Choroid plexus epithelial cell (primary cell): ENCODE results near the gene CHRND.

Experiments
- DNase-seq: peaks from one replicate; pipeline ENCODE4 v3.0.0-alpha.2; 2010; ENCODE audit warnings: low read depth
- H3K4me3 ChIP-seq: 2 replicates; pipeline ENCODE4 v1.5.1; 2011; ENCODE audit warnings: low read depth, mild to moderate bottlenecking, control low read depth, low read length, moderate library complexity
- TF ChIP-seq, protein P1 (sequence below): conservative IDR thresholded peaks from 2 replicates; pipeline ENCODE4 v1.5.1; 2011; ENCODE audit warnings: low read depth, mild to moderate bottlenecking, control low read depth, inconsistent platforms, low read length, moderate library complexity

Gene CHRND

GRCh38 chr2:232525791-232526371 is at the start of gene CHRND:
Gene CHRND, plus strand, starts transcription at chr2:232526160. Its CDS starts 56 bp downstream, at chr2:232526216.
- no peak for DNase-seq
- no peak within 1 kb of the TSS for H3K4me3 ChIP-seq
- TF ChIP-seq, protein P1, sequence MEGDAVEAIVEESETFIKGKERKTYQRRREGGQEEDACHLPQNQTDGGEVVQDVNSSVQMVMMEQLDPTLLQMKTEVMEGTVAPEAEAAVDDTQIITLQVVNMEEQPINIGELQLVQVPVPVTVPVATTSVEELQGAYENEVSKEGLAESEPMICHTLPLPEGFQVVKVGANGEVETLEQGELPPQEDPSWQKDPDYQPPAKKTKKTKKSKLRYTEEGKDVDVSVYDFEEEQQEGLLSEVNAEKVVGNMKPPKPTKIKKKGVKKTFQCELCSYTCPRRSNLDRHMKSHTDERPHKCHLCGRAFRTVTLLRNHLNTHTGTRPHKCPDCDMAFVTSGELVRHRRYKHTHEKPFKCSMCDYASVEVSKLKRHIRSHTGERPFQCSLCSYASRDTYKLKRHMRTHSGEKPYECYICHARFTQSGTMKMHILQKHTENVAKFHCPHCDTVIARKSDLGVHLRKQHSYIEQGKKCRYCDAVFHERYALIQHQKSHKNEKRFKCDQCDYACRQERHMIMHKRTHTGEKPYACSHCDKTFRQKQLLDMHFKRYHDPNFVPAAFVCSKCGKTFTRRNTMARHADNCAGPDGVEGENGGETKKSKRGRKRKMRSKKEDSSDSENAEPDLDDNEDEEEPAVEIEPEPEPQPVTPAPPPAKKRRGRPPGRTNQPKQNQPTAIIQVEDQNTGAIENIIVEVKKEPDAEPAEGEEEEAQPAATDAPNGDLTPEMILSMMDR = no peak

DNA sequence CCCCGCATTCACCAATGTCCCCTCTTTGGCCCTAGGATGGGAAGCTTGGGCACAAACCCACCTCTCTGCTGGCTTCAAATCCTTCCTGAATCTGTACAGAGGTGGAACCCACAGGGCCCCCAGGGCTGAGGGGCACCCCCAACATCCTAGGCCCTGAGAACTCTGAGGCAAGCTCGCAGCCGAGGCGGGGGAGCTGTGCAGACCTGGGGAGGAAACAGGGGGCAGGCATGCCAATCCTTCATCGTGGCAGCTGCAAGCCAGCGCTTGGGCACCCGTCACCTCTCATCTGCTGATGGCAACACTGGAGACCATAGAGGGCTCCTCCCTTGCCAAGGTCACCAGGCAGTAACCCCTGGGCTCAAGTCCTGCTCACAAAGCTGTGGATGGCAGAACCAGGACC is 49.2 kb upstream of the CHRND start:
- TF ChIP-seq, protein P1 = no peak
- DNase-seq = no peak
- H3K4me3 ChIP-seq = no peak overlapping the region

DNA sequence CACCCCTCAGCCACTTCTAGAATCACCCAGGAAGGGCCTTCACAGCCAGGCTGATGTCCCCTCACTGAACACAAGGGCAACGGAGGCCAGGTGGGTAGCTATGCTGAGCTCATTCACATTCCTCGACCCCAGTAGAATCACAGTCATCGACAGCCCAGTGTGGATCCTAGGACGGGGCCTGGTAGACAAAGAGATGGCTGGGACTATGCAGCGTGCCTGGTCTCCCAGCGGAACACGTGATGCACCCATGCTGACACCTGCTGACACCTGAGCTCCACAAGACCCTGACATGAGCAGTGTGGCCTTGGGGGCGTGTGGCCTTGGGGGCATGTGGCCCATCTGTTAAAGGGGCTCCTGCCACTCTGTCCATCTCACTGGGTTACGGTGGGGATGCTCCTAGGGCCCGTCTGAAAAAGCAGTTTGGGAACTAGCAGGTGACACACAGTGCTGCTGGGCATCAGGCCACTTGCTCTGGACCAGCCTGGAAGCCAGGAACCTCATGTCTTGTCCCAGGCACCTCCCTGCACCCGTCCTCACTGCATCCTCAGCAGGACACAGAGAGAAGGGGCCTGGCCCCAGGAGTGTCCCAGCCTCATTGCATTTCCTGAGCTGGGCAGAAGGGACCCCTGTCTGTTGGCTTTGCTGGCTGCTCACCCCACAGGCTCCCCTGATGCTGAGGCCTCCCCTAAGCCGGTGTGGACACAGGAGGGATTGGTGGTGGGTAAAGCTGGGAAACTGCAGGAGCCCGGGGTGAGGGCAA is 48.0 kb upstream of the CHRND start:
- H3K4me3 ChIP-seq = no peak overlapping the region
- TF ChIP-seq, protein P1 = no peak
- DNase-seq = no peak

GRCh38 chr2:232478571-232479340 is 47.2 kb upstream of the CHRND start:
- DNase-seq = no peak
- TF ChIP-seq, protein P1 = no peak
- no peak overlapping the region for H3K4me3 ChIP-seq

DNA sequence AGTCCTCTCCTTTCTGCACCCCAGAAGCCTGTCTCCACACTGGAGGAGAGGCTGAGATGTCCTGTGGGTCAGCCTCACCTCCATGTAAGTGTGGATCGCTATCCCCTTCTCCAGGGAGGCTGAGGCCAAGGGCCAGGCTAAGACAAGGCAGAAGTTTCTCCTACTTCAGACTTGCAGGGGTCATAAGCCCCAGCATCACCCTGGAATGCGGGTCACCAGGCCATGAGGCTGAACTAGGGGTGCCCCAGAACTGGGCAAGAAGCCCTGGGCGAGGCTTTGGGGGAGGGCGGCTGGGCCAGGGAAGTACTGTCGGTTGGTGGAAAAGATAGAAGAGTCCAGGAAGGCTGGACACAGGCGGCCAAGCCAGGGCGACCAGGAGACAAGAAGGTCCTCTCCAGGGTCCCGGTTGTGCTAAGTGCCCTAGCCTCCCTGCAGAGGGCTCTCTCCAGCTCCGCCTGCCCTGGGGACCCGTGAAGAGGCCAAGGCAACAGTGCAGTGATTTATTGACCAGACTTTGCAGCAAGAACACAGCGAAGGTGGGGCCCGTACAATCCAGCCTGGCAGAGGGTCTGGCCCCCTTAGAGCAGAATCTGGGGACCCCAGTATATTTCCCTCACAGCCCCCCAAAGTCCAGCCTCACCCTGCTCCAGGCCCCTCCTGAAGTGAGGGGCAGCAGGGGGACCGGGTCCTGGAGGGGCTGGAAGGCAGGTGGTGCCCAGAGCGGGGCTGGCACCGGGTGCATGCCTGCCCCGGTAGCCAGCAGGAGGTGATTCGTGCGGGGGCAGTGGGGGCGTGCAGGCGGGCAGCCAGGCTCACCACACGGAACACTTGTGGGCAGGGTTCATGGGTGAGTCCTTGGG is 46.4 kb upstream of the CHRND start:
- no peak for DNase-seq
- no peak overlapping the region for H3K4me3 ChIP-seq
- TF ChIP-seq, protein P1 = no peak
